ENCODE data around the gene REV1. TPM values are rescaled to one million over a fixed set of nuclear protein-coding genes. Genes with fewer than 3 reads are reported as not detected.

Gene REV1
- total and polyA plus RNA-seq, 2 of the 13 experiments (the other 11 are each of a cell fraction or from before 2014, with no cell fraction given), result 49.1 to 71.8 TPM

- Histone ChIP-seq H3K9me3 (ENCODE audit: low read length) (no peaks in the 10 kb centered on the region), H4K20me1 (ENCODE audit: insufficient read depth, low read length) (peaks cover 40% of the 10 kb centered on the region), H3K79me2 (ENCODE audit: insufficient read depth, low read length) (peaks cover 83% of the 10 kb centered on the region), H3K4me1 (ENCODE audit: insufficient read depth, low read length) (peaks cover 52% of the 10 kb centered on the region), H3K4me2 (ENCODE audit: low read depth, low read length) (peak overlapping the region; percentile 27; the same call in 1 of the 2 replicates), H3K4me3 (replicated peaks in 1 of 3; ENCODE audit: insufficient read depth in 1 of 3, low read depth in 2 of 3, low read length in 3 of 3) (no peak overlapping the region), H3K36me3 (replicated peaks in 1 of 2; ENCODE audit: control insufficient read depth in 1 of 2, insufficient read depth in 2 of 2, low read length in 2 of 2) (no peaks in the 10 kb centered on the region), H3K9ac (ENCODE audit: insufficient read depth, low read depth, low read length) (no peak overlapping the region), H2AFZ (ENCODE audit: low read length) (no peak overlapping the region), H3K27ac (ENCODE audit: extremely low read length, insufficient read depth, low read length) (no peak overlapping the region), H3K27me3 (ENCODE audit: control insufficient read depth in 1 of 2, insufficient read depth in 2 of 2, low read length in 2 of 2) (no peaks in the 10 kb centered on the region; a peak in 1 of 5 replicates)
- POLR2A ChIA-PET, result interaction anchor here (1.0 kb wide), 1 partner anchor 331 kb away, joined by 3 read pairs; the partner anchor contains the start of genes LIPT1 and TSGA10
- CTCF ChIA-PET (ENCODE audit: low intra/inter-chr PET ratio, low total read pairs), result no interaction called here
- intact Hi-C loops (cut with micrococcal nuclease; ENCODE audit: unreplicated experiment), result loop anchor here (5.0 kb wide), 1 partner anchor 44 kb away; no protein-coding TSS in a partner anchor
- BruUV-seq (replicated peaks), result no TSS peak
- no peak for DNase-seq (ENCODE audit: low spot score)
- no peak for ATAC-seq
- WGBS (ENCODE audit: low lambda C conversion rate), result 97% methylated on average over 4 of the region's 4 CpGs
- no peak for FAIRE-seq
- in situ Hi-C loops (cut with HindIII; ENCODE audit: extremely low pct_ligation_motif_present, low pct_unique_long_range_greater_than_20kb), result no loop called here
- TF ChIP-seq, protein P1, sequence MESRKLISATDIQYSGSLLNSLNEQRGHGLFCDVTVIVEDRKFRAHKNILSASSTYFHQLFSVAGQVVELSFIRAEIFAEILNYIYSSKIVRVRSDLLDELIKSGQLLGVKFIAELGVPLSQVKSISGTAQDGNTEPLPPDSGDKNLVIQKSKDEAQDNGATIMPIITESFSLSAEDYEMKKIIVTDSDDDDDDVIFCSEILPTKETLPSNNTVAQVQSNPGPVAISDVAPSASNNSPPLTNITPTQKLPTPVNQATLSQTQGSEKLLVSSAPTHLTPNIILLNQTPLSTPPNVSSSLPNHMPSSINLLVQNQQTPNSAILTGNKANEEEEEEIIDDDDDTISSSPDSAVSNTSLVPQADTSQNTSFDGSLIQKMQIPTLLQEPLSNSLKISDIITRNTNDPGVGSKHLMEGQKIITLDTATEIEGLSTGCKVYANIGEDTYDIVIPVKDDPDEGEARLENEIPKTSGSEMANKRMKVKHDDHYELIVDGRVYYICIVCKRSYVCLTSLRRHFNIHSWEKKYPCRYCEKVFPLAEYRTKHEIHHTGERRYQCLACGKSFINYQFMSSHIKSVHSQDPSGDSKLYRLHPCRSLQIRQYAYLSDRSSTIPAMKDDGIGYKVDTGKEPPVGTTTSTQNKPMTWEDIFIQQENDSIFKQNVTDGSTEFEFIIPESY (CRISPR knock-in tag; IDR thresholded peaks at IDR 0.05), result peak; percentile 88
- TF ChIP-seq ZNF687 (CRISPR knock-in tag; IDR thresholded peaks at IDR 0.05) (peak; percentile 26), TCF7L2 (IDR thresholded peaks at IDR 0.05; ENCODE audit: low read depth, low read length) (no peak)
These were observed 4.0 kb downstream of the REV1 start for GRCh38 chr2:99485824-99486223.
